HG02763 (cell line): Measurements from ENCODE around the gene RRAD.

Experiments used
- ATAC-seq: cut with Tn5 transposase; IDR thresholded peaks from one replicate; pipeline ENCODE4 v1.9.1; 2021; ENCODE audit warnings: mild to moderate bottlenecking, moderate library complexity; ENCODE audit not compliant: unreplicated experiment

RRAD gene

GRCh38 chr16:66918355-66918754 is 7.0 kb downstream of the RRAD start:
- no peak for ATAC-seq

GRCh38 chr16:66917741-66918140 is 7.6 kb downstream of the RRAD start:
- no peak for ATAC-seq

GRCh38 chr16:66916518-66916917 is 8.8 kb downstream of the RRAD start:
- no peak for ATAC-seq

GRCh38 chr16:66915041-66915440 is 10.3 kb downstream of the RRAD start:
- ATAC-seq = no peak

GRCh38 chr16:66914541-66914940 is 10.8 kb downstream of the RRAD start:
- ATAC-seq = no peak

- ATAC-seq = no peak
These were observed 11.6 kb downstream of the RRAD start for GRCh38 chr16:66913711-66914110.

GRCh38 chr16:66913081-66913480 is 12.3 kb downstream of the RRAD start:
- ATAC-seq = no peak

GRCh38 chr16:66911801-66912200 is 13.5 kb downstream of the RRAD start:
- no peak for ATAC-seq

GRCh38 chr16:66911112-66911511 is 14.2 kb downstream of the RRAD start:
- no peak for ATAC-seq

GRCh38 chr16:66910175-66910940 is 15.0 kb downstream of the RRAD start:
- ATAC-seq = no peak

- no peak for ATAC-seq
These were observed 16.4 kb downstream of the RRAD start for GRCh38 chr16:66908762-66909559.

- no peak for ATAC-seq
These were observed 17.2 kb downstream of the RRAD start for GRCh38 chr16:66908116-66908515.

GRCh38 chr16:66906916-66907836 is 18.2 kb downstream of the RRAD start:
- no peak for ATAC-seq

- ATAC-seq = no peak
These were observed 19.4 kb downstream of the RRAD start for GRCh38 chr16:66905633-66906539.

- ATAC-seq = no peak
These were observed 20.3 kb downstream of the RRAD start for GRCh38 chr16:66904846-66905632.

GRCh38 chr16:66904428-66904845 is 20.9 kb downstream of the RRAD start:
- ATAC-seq = no peak

GRCh38 chr16:66903544-66904427 is 21.5 kb downstream of the RRAD start:
- no peak for ATAC-seq
